OCI-LY1 (cell line): ENCODE results near the gene TMEM115.

Experiments
- H2AFZ ChIP-seq: fragments of 200-600 bp; sonication (generic), shearing (Covaris generic); 2 replicates; pipeline ENCODE4 v1.6.0; 2014; ENCODE audit warnings: antibody characterized with exemption, mild to moderate bottlenecking, low read length
- H3F3A ChIP-seq: fragments of 200-600 bp; sonication (generic), shearing (Covaris generic); 2 replicates; pipeline ENCODE4 v1.6.0; 2014; ENCODE audit warnings: mild to moderate bottlenecking, antibody characterized with exemption, low read length, moderate library complexity; ENCODE audit not compliant: insufficient read depth
- H3K27ac ChIP-seq: fragments of 200-600 bp; sonication (generic); 2 replicates; pipeline ENCODE4 v1.5.1; 2014; ENCODE audit warnings: low read length, mixed run types, mild to moderate bottlenecking, low read depth; ENCODE audit not compliant: poor library complexity, severe bottlenecking
- H3K27me3 ChIP-seq: fragments of 200-600 bp; sonication (generic); 2 replicates; pipeline ENCODE4 v1.6.0; 2014; ENCODE audit warnings: antibody characterized with exemption, mild to moderate bottlenecking, low read length, moderate library complexity; ENCODE audit not compliant: insufficient read depth
- H3K36me3 ChIP-seq: fragments of 200-600 bp; sonication (generic); 2 replicates; pipeline ENCODE4 v1.6.1; 2014; ENCODE audit warnings: mild to moderate bottlenecking, antibody characterized with exemption, low read length, moderate library complexity, mixed read lengths; ENCODE audit not compliant: insufficient read depth
- H3K4me1 ChIP-seq: fragments of 200-600 bp; sonication (generic); 2 replicates; pipeline ENCODE4 v1.5.1; 2014; ENCODE audit warnings: mild to moderate bottlenecking, low read length, moderate library complexity; ENCODE audit not compliant: insufficient read depth, severe bottlenecking
- H3K4me2 ChIP-seq: fragments of 200-600 bp; sonication (generic), shearing (Covaris generic); 2 replicates; pipeline ENCODE4 v1.6.1; 2014; ENCODE audit warnings: low read length
- H3K4me3 ChIP-seq: fragments of 200-600 bp; sonication (generic); 2 replicates; pipeline ENCODE4 v1.5.1; 2014; ENCODE audit warnings: low read length, low read depth, mild to moderate bottlenecking, mixed read lengths; ENCODE audit not compliant: poor library complexity, severe bottlenecking
- H3K79me2 ChIP-seq: fragments of 200-600 bp; shearing (Covaris generic); 2 replicates; pipeline ENCODE4 v1.6.1; 2016; ENCODE audit warnings: mixed run types, low read length, mixed read lengths; ENCODE audit not compliant: insufficient read depth
- H3K9ac ChIP-seq: fragments of 200-600 bp; sonication (generic), shearing (Covaris generic); 2 replicates; pipeline ENCODE4 v1.6.1; 2014; ENCODE audit warnings: mild to moderate bottlenecking, low read length, mixed read lengths
- H3K9me2 ChIP-seq: fragments of 200-600 bp; sonication (generic), shearing (Covaris generic); 2 replicates; pipeline ENCODE4 v1.6.1; 2014; ENCODE audit warnings: low read depth, mild to moderate bottlenecking, low read length, mixed read lengths
- H3K9me3 ChIP-seq: fragments of 200-600 bp; shearing (Covaris generic); 2 replicates; pipeline ENCODE4 v1.6.1; 2014; ENCODE audit warnings: low read length, mixed read lengths
- H4K20me1 ChIP-seq: fragments of 200-600 bp; sonication (generic), shearing (Covaris generic); 2 replicates; pipeline ENCODE4 v1.6.0; 2016; ENCODE audit warnings: mild to moderate bottlenecking, low read length; ENCODE audit not compliant: insufficient read depth
- CTCF ChIP-seq: fragments of 200-600 bp; sonication (generic), shearing (Covaris generic); IDR thresholded peaks from 2 replicates; pipeline ENCODE4 v1.5.1; 2017; ENCODE audit warnings: mild to moderate bottlenecking, antibody characterized with exemption, low read length, moderate library complexity, mixed read lengths
- EZH2 ChIP-seq: fragments of 200-600 bp; sonication (generic), shearing (Covaris generic); IDR thresholded peaks from 2 replicates; pipeline ENCODE4 v1.8.0; 2017; ENCODE audit warnings: borderline replicate concordance, mixed run types, mild to moderate bottlenecking, antibody characterized with exemption, low read length, moderate library complexity, mixed read lengths

TMEM115 gene

GRCh38 chr3:50322115-50322385 lies 37.3 kb downstream of the TMEM115 start:
- peak overlapping the region; percentile 90 for H3K4me2 ChIP-seq
- H3K36me3 ChIP-seq = peaks cover 10% of the 10 kb centered on the region; the same call in 1 of the 2 replicates
- TF ChIP-seq CTCF (no peak), EZH2 (no peak)
- no peaks in the 10 kb centered on the region for H3K79me2 ChIP-seq
- H3K27me3 ChIP-seq = no peaks in the 10 kb centered on the region
- peak overlapping the region; percentile 3 for H3K27ac ChIP-seq
- H3F3A ChIP-seq = no peaks in the 10 kb centered on the region
- H3K9ac ChIP-seq = peak overlapping the region; percentile 48; the same call in 1 of the 2 replicates
- no peak overlapping the region for H2AFZ ChIP-seq
- peaks cover 48% of the 10 kb centered on the region for H3K4me1 ChIP-seq
- no peaks in the 10 kb centered on the region for H3K9me2 ChIP-seq
- no peaks in the 10 kb centered on the region for H4K20me1 ChIP-seq
- peak overlapping the region; percentile 84 for H3K4me3 ChIP-seq
- no peaks in the 10 kb centered on the region for H3K9me3 ChIP-seq

- Histone ChIP-seq H3K36me3 (peaks cover 10% of the 10 kb centered on the region; the same call in 1 of the 2 replicates), H3K4me2 (peak overlapping the region; percentile 90), H3K9ac (peak overlapping the region; percentile 76), H3K4me1 (peaks cover 49% of the 10 kb centered on the region), H4K20me1 (no peaks in the 10 kb centered on the region), H3K9me2 (no peaks in the 10 kb centered on the region), H3F3A (no peaks in the 10 kb centered on the region), H3K27me3 (no peaks in the 10 kb centered on the region), H2AFZ (no peak overlapping the region; the same call in 1 of the 2 replicates), H3K9me3 (no peaks in the 10 kb centered on the region), H3K27ac (peak overlapping the region; percentile 64), H3K79me2 (no peaks in the 10 kb centered on the region), H3K4me3 (peak overlapping the region; percentile 84)
- TF ChIP-seq EZH2 (no peak), CTCF (peak; percentile 68)
Measured at GRCh38 chr3:50321336-50322114, 37.8 kb downstream of the TMEM115 start.

GRCh38 chr3:50320853-50321335 lies 38.4 kb downstream of the TMEM115 start:
- Histone ChIP-seq H3K27ac (no peak overlapping the region), H3K27me3 (no peaks in the 10 kb centered on the region), H3K9me2 (no peaks in the 10 kb centered on the region), H3K36me3 (peaks cover 6% of the 10 kb centered on the region; the same call in 1 of the 2 replicates), H3F3A (no peaks in the 10 kb centered on the region), H3K9ac (peak overlapping the region; percentile 76), H2AFZ (no peak overlapping the region; the same call in 1 of the 2 replicates), H3K4me3 (peak overlapping the region; percentile 84), H3K4me2 (peak overlapping the region; percentile 90), H4K20me1 (no peaks in the 10 kb centered on the region), H3K79me2 (no peaks in the 10 kb centered on the region), H3K4me1 (peaks cover 53% of the 10 kb centered on the region), H3K9me3 (no peaks in the 10 kb centered on the region)
- no peak for TF ChIP-seq EZH2
- TF ChIP-seq CTCF = no peak
